CD14-positive monocyte (primary cell): Measurements from ENCODE around the gene ZNF354B. TPM values are rescaled to one million over a fixed set of nuclear protein-coding genes. Genes with fewer than 3 reads are reported as not detected.

Experiments
- DNase-seq, 3 donors: peaks; one replicate each; pipeline ENCODE4 v3.0.0-alpha.2; 2011 to 2022
- H2AFZ ChIP-seq: 2 replicates; pipeline ENCODE4 v1.6.0; 2012; ENCODE audit warnings: mild to moderate bottlenecking, low read depth, low read length, inconsistent platforms; ENCODE audit not compliant: insufficient read depth, poor library complexity, severe bottlenecking
- H3K27ac ChIP-seq, 2 donors: 1 replicate in 1 of 2; 2 replicates in 1 of 2; pipeline ENCODE4 v1.5.1; 2012 to 2013; ENCODE audit warnings: low read length in 2 of 2, control low read depth in 1 of 2, inconsistent platforms in 1 of 2, low read depth in 1 of 2, mild to moderate bottlenecking in 1 of 2
- H3K27me3 ChIP-seq, 2 donors: one replicate each; pipeline versions ENCODE4 v1.6.0 to v1.6.1; 2011 to 2013; ENCODE audit warnings: low read length in 2 of 2; ENCODE audit not compliant: control insufficient read depth in 2 of 2, insufficient read depth in 2 of 2
- H3K36me3 ChIP-seq, 2 donors: replicated peaks in 1 of 2; 1 replicate in 1 of 2; 2 replicates in 1 of 2; pipeline versions ENCODE4 v1.5.1 to v1.6.1; 2012 to 2013; ENCODE audit warnings: low read length in 2 of 2, control low read depth in 1 of 2, inconsistent platforms in 1 of 2, mild to moderate bottlenecking in 1 of 2; ENCODE audit not compliant: insufficient read depth in 2 of 2, control insufficient read depth in 1 of 2
- H3K4me1 ChIP-seq, 2 donors: 1 replicate in 1 of 2; 2 replicates in 1 of 2; pipeline versions ENCODE4 v1.5.1 to v1.6.1; 2012 to 2013; ENCODE audit warnings: low read length in 2 of 2, control low read depth in 1 of 2, inconsistent platforms in 1 of 2, mild to moderate bottlenecking in 1 of 2, moderate library complexity in 1 of 2; ENCODE audit not compliant: insufficient read depth in 2 of 2, control insufficient read depth in 1 of 2
- H3K4me2 ChIP-seq: replicated peaks from 2 replicates; pipeline ENCODE3; 2012; ENCODE audit warnings: low read length, moderate library complexity, mild to moderate bottlenecking; ENCODE audit not compliant: poor library complexity, severe bottlenecking; ENCODE audit errors: extremely low read depth
- H3K4me3 ChIP-seq, 3 experiments: fragments of 200-600 bp in 1 of 3; sonication (generic) in 1 of 3; replicated peaks in 1 of 3; 1 replicate in 2 of 3; 2 replicates in 1 of 3; pipeline ENCODE4 v1.5.1; 2011 to 2013; ENCODE audit warnings: low read length in 3 of 3, mild to moderate bottlenecking in 3 of 3, control low read depth in 2 of 3, low read depth in 2 of 3, inconsistent platforms in 1 of 3, moderate library complexity in 1 of 3
- H3K79me2 ChIP-seq: 2 replicates; pipeline ENCODE4 v1.6.0; 2012; ENCODE audit warnings: mild to moderate bottlenecking, control low read depth, inconsistent platforms, low read length, moderate library complexity; ENCODE audit not compliant: insufficient read depth
- H3K9ac ChIP-seq: 2 replicates; pipeline ENCODE4 v1.6.0; 2017; ENCODE audit warnings: low read length, mild to moderate bottlenecking; ENCODE audit not compliant: insufficient read depth, poor library complexity, severe bottlenecking
- H3K9me3 ChIP-seq, 2 donors: replicated peaks in 1 of 2; 1 replicate in 1 of 2; 2 replicates in 1 of 2; pipeline versions ENCODE4 v1.5.1 to v1.6.1; 2012 to 2013; ENCODE audit warnings: low read length in 2 of 2, control low read depth in 1 of 2; ENCODE audit not compliant: control insufficient read depth in 1 of 2, insufficient read depth in 1 of 2
- H4K20me1 ChIP-seq: 2 replicates; pipeline ENCODE4 v1.6.0; 2012; ENCODE audit warnings: mild to moderate bottlenecking, low read length, control low read depth, moderate library complexity; ENCODE audit not compliant: insufficient read depth
- H3K27ac Mint-ChIP-seq, 7 donors: one replicate each; pipeline ENCODE4 v1.8.0; 2020; ENCODE audit warnings: mild to moderate bottlenecking in 7 of 7, mixed read lengths in 7 of 7, moderate library complexity in 6 of 7, inconsistent platforms in 2 of 7
- H3K27me3 Mint-ChIP-seq, 3 donors: one replicate each; pipeline ENCODE4 v1.8.0; 2021 to 2022; ENCODE audit warnings: low read depth in 3 of 3, mild to moderate bottlenecking in 3 of 3, mixed read lengths in 3 of 3, moderate library complexity in 3 of 3, inconsistent platforms in 1 of 3
- H3K36me3 Mint-ChIP-seq, 2 donors: one replicate each; pipeline ENCODE4 v1.8.0; 2020; ENCODE audit warnings: mixed read lengths in 2 of 2, inconsistent platforms in 1 of 2, mild to moderate bottlenecking in 1 of 2
- H3K4me1 Mint-ChIP-seq: one replicate; pipeline ENCODE4 v1.8.0; 2020; ENCODE audit warnings: mild to moderate bottlenecking, mixed read lengths
- H3K4me3 Mint-ChIP-seq, 2 donors: one replicate each; pipeline ENCODE4 v1.8.0; 2020; ENCODE audit warnings: mild to moderate bottlenecking in 2 of 2, mixed read lengths in 2 of 2, moderate library complexity in 1 of 2
- H3K9me3 Mint-ChIP-seq, 7 donors: one replicate each; pipeline ENCODE4 v1.8.0; 2020 to 2022; ENCODE audit warnings: mixed read lengths in 7 of 7, mild to moderate bottlenecking in 6 of 7, moderate library complexity in 6 of 7, inconsistent platforms in 2 of 7
- WGBS: methylation state at CpG from one replicate; pipeline ENCODE4 v1.1.5; 2013; ENCODE audit warnings: missing lambda C conversion rate; ENCODE audit not compliant: insufficient coverage; 5-methylcytosine and 5-hydroxymethylcytosine counted together
- intact Hi-C, 2 donors: fragments of 100-400 bp; cut with micrococcal nuclease; formaldehyde crosslinking; loops; one replicate each; pipeline versions ENCODE4 v1.15.0 to v1.15.1; 2023
- polyA plus RNA-seq, 3 donors: library from polyadenylated mRNA; depleted of rRNA in 1 of 3; unstranded in 2 of 3; stranded (reverse) in 1 of 3; fragments of 300-500 nt in 2 of 3; fragments of >200 nt in 1 of 3; fragmentation: Illumina TruSeq in 2 of 3; gene quantifications; 1 replicate in 2 of 3; 2 replicates in 1 of 3; pipeline ENCODE4 v1.2.3, GENCODE V29; 2012 to 2021
- TF ChIP-seq, protein P1 (sequence below): fragments of 200-600 bp; IDR thresholded peaks from one replicate; pipeline ENCODE4 v1.8.0; 2022; ENCODE audit warnings: antibody characterized with exemption, mild to moderate bottlenecking

Gene ZNF354B
- polyA plus RNA-seq, 3 donors = 0.94 to 12.0 (median 1.1) TPM

DNA sequence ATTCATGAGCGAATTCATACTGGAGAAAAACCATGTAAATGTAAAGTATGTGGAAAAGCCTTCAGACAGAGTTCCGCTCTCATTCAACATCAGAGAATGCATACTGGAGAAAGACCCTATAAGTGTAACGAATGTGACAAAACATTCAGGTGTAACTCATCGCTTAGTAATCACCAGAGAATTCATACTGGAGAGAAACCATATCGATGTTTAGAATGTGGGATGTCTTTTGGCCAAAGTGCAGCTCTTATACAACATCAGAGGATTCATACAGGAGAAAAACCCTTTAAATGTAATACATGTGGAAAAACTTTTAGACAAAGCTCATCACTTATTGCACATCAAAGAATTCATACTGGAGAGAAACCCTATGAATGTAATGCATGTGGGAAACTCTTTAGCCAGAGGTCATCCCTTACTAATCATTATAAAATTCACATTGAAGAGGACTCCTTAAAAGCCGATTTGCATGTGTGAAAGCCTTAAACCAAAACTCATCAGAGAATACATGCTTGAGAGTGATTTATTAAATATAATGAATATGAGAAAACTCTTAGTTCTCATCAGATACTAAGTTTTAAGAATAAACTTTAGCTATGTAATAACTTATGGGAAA, 24.2 kb downstream of the ZNF354B start:
- no peak overlapping the region for H3K27ac Mint-ChIP-seq
- Histone ChIP-seq H3K9me3 (peaks cover 43 to 98% of the 10 kb centered on the region in 2 donors), H4K20me1 (no peaks in the 10 kb centered on the region), H3K4me1 (no peaks in the 10 kb centered on the region), H3K27ac (no peak overlapping the region), H2AFZ (no peak overlapping the region), H3K36me3 (peaks cover 36 to 94% of the 10 kb centered on the region in 2 donors), H3K4me2 (no peak overlapping the region), H3K4me3 (peak overlapping the region in 1 of 3 experiments; percentile 34), H3K79me2 (no peaks in the 10 kb centered on the region), H3K27me3 (no peaks in the 10 kb centered on the region), H3K9ac (no peak overlapping the region)
- peaks cover 58 to 81% of the 10 kb centered on the region in 2 donors for H3K36me3 Mint-ChIP-seq
- no peaks in the 10 kb centered on the region for H3K27me3 Mint-ChIP-seq
- intact Hi-C loops = no loop called here
- H3K4me1 Mint-ChIP-seq = no peaks in the 10 kb centered on the region
- no CpG with 5 or more reads among the region's 6 CpGs for WGBS
- peaks cover 59 to 92% (median 86%) of the 10 kb centered on the region in 7 donors for H3K9me3 Mint-ChIP-seq
- TF ChIP-seq, protein P1, sequence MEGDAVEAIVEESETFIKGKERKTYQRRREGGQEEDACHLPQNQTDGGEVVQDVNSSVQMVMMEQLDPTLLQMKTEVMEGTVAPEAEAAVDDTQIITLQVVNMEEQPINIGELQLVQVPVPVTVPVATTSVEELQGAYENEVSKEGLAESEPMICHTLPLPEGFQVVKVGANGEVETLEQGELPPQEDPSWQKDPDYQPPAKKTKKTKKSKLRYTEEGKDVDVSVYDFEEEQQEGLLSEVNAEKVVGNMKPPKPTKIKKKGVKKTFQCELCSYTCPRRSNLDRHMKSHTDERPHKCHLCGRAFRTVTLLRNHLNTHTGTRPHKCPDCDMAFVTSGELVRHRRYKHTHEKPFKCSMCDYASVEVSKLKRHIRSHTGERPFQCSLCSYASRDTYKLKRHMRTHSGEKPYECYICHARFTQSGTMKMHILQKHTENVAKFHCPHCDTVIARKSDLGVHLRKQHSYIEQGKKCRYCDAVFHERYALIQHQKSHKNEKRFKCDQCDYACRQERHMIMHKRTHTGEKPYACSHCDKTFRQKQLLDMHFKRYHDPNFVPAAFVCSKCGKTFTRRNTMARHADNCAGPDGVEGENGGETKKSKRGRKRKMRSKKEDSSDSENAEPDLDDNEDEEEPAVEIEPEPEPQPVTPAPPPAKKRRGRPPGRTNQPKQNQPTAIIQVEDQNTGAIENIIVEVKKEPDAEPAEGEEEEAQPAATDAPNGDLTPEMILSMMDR = no peak
- no peak overlapping the region for H3K4me3 Mint-ChIP-seq
- DNase-seq = no peak

DNA sequence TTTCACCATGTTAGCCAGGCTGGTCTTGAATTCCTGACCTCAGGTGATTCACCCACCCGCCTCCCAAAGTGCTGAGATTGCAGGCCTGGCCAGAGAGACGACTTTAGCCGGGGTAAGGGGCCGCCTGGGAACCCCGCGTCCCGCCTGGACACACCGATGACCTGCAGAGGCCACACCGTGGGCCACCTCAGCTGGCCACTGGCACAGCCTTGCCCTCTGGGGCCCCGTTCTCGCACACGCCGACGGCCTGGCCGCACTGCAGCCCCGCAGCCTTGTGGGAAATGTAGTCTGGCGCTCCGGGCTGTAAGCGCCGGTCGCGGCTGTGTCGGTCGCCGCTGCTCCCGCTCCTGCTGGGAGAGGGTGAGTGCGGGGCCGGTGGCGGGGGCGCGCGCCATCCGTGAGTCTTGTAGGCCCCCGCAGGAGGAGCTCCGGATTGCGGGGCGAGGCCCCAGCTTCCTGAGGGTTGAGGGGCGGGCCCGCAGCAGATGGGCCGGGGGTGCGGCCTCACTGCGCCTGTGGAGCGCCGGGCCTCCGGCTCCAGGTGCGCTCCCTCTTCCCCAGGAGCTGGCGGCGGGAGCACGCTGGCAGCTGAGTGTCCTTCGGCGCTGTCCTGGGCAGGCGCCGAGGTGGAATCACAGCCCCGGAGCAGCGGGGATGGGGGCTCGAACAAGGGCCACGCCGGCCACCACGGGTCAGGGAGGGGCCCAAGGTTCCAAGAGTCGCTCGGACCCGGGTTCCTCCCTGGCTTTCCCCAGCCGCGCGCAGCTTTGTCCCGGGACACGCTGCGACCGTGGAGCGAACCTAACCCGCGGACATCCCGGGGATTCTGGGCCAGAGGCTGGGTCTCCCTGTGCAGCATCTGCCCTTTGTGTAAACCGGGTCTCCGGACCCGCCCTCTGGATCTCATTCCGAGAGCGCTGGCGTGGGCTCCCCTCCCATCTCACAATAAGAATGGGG, 36.1 kb downstream of the ZNF354B start, which contains the start of gene ZFP2:
Gene ZFP2, plus strand, starts transcription at position 299 of the 957 bp plus-strand sequence. CDS start 35,401 bp downstream, outside the sequence.
- Histone ChIP-seq H3K27me3 (peaks cover 12 to 29% of the 10 kb centered on the region in 2 donors), H3K4me3 (peak within 1 kb of the TSS; percentile 23 to 73 (median 44)), H3K79me2 (no peaks in the 10 kb centered on the region), H4K20me1 (no peaks in the 10 kb centered on the region), H2AFZ (peak within 1 kb of the TSS; percentile 74), H3K4me2 (peak within 1 kb of the TSS; percentile 75), H3K36me3 (no peaks in the 10 kb centered on the region), H3K9ac (peak within 1 kb of the TSS; percentile 49), H3K4me1 (peaks cover 4 to 10% of the 10 kb centered on the region in 2 donors), H3K27ac (no peak within 1 kb of the TSS), H3K9me3 (peaks cover 47 to 63% of the 10 kb centered on the region in 2 donors)
- peak within 1 kb of the TSS in 1 of 7 donors; percentile 68 for H3K27ac Mint-ChIP-seq
- peak in 1 of 3 donors; percentile 1 for DNase-seq
- 2% methylated on average over 76 of the region's 79 CpGs for WGBS
- H3K4me3 Mint-ChIP-seq = peak within 1 kb of the TSS; percentile 65 to 79
- peaks cover 5% of the 10 kb centered on the region for H3K4me1 Mint-ChIP-seq
- TF ChIP-seq, protein P1 = no peak
- peaks cover 12 to 34% (median 25%) of the 10 kb centered on the region in 3 donors for H3K27me3 Mint-ChIP-seq
- peaks cover 26 to 76% (median 68%) of the 10 kb centered on the region in 7 donors for H3K9me3 Mint-ChIP-seq
- peaks cover 2 to 3% of the 10 kb centered on the region in 2 donors for H3K36me3 Mint-ChIP-seq
- intact Hi-C loops = no loop called here
